ENCODE measurements around the gene MAFF. TPM values are rescaled to one million over a fixed set of nuclear protein-coding genes. Genes with fewer than 3 reads are reported as not detected.

MAFF gene
- 12.7 to 17.6 TPM (median 15.9 TPM) in 5 replicates for total RNA-seq (2022; extraction: Qiagen RNA extraction; ENCODE audit: low read depth)

DNA sequence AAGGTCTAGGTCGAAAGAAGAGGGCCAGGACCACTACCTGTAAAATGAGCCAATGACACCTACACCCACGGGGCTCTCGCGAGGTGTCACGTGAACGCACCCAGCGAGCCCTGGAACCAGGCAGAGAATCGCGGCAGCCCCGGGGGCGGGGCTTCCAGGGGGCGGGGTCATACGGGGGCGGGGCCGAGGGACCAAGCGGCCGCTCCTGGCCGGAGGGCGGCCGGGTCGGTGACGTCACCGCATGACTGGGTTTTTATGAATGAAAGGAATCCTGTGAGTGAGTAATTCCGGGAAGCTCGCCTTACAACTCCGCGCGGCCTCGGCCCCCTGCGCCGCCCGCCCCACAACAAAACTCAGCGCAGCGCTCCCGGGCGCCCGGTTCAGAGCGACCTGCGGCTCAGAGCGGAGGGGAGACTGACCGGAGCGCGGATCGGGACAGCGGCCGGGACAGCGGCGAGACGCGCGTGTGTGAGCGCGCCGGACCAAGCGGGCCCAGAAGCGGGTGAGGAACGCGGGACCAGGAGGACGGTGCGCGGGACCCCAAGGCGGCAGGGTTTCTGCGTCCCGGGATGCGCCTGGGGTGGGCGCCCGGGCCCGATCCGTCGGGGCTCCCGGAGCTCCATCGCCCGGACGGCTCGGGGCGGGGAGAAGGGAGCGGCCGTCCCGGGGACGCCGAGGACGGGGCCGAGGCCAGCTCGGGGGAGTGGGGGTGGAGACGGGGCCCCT lies at the start of gene MAFF:
Gene MAFF (plus strand): TSS at position 284 of the 726 bp plus-strand sequence. CDS start 11,860 bp downstream, outside the sequence.

DNA sequence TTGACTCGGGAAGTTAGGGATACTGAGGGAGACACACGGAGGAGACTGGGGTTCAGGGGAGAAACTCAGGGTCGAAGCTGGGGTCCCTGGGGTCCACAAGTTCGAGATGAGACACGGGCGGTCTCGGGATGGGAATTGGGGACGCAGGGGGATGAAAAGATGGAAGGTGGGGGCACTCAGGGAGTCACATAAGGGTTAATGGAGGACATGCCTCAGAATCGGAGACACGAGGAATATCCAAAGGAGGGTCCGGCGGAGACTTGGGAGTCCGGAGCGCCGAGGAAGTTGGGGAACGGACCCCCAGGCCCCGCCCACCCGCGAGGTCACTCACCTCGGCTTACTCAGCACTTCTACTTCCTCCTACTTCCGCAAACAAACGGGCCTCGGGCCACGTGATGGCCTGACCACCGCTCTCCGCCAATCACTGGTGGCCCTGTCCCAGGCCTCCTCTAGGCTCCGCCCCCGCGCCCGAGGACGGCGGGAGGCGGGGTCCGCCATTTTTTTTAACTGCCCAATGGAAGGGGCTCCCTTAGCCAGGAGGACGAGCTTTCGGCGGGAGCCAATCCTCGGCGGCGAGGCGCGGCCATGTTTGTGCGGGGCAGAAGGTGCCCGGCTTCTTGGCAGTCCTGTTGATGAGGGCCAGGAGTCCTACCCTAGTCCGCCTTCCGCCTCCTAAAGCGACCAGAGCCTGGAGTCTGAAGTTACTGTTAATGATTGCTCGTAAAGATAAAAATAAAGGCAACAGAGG lies 20.2 kb upstream of the MAFF start, which contains the start of gene PLA2G6:
Gene PLA2G6 (minus strand): TSS at position 378 of the 748 bp plus-strand sequence. CDS start 12,404 bp downstream, outside the sequence.

Other genes starting within 250 kb of the MAFF start
- gene C22orf23, start 248.4 kb upstream of the MAFF start, total RNA-seq (2022; extraction: Qiagen RNA extraction; ENCODE audit: low read depth), result 0.25 to 0.46 TPM (median 0.31 TPM) in 4 of 5 replicates, not detected in the other
- 120 to 132 TPM (median 129 TPM) in 5 replicates for gene POLR2F, start 248.3 kb upstream of the MAFF start, total RNA-seq (2022; extraction: Qiagen RNA extraction; ENCODE audit: low read depth)
- not detected in 5 replicates for gene SOX10, start 217.4 kb upstream of the MAFF start, total RNA-seq (2022; extraction: Qiagen RNA extraction; ENCODE audit: low read depth)
- gene PICK1, start 144.6 kb upstream of the MAFF start, total RNA-seq (2022; extraction: Qiagen RNA extraction; ENCODE audit: low read depth), result 10.0 to 11.0 TPM (median 10.8 TPM) in 5 replicates
- gene SLC16A8, start 117.8 kb upstream of the MAFF start, total RNA-seq (2022; extraction: Qiagen RNA extraction; ENCODE audit: low read depth), result not detected in 5 replicates
- 4.3 to 5.2 TPM (median 4.3 TPM) in 5 replicates for gene BAIAP2L2, start 91.3 kb upstream of the MAFF start, total RNA-seq (2022; extraction: Qiagen RNA extraction; ENCODE audit: low read depth)
- 3.8 to 5.4 TPM (median 4.2 TPM) in 5 replicates for gene PLA2G6, start 20.2 kb upstream of the MAFF start, total RNA-seq (2022; extraction: Qiagen RNA extraction; ENCODE audit: low read depth)
- 35.9 to 48.3 TPM (median 43.9 TPM) in 5 replicates for gene TMEM184B, start 71.0 kb downstream of the MAFF start, total RNA-seq (2022; extraction: Qiagen RNA extraction; ENCODE audit: low read depth)
- 91.4 to 102 TPM (median 94.7 TPM) in 5 replicates for gene CSNK1E, start 115.4 kb downstream of the MAFF start, total RNA-seq (2022; extraction: Qiagen RNA extraction; ENCODE audit: low read depth)